Neural progenitor cell (in vitro differentiated cells): ENCODE measurements around the gene TIGD3. TPM values are rescaled to one million over a fixed set of nuclear protein-coding genes. Genes with fewer than 3 reads are reported as not detected.
A peak's percentile ranks its signal among the peaks of the same experiment; 100 is the strongest.

Experiments
- DNase-seq: peaks from one replicate; pipeline ENCODE4 v3.0.0-alpha.2; 2016; ENCODE audit warnings: low spot score
- H2AFZ ChIP-seq: fragments of 200-600 bp; sonication (generic); replicated peaks from 2 replicates; pipeline ENCODE4 v1.6.1; 2016; ENCODE audit warnings: antibody characterized with exemption
- H3F3A ChIP-seq: fragments of 200-600 bp; sonication (generic); 2 replicates; pipeline ENCODE4 v1.6.1; 2016; ENCODE audit warnings: antibody characterized with exemption, low read depth
- H3K27ac ChIP-seq: fragments of 200-600 bp; sonication (generic); 2 replicates; pipeline ENCODE4 v1.5.1; 2016; ENCODE audit warnings: mild to moderate bottlenecking
- H3K27me3 ChIP-seq: fragments of 200-600 bp; sonication (generic); 2 replicates; pipeline ENCODE4 v1.6.1; 2016; ENCODE audit warnings: mild to moderate bottlenecking, moderate library complexity
- H3K36me3 ChIP-seq: fragments of 200-600 bp; sonication (generic); 2 replicates; pipeline ENCODE4 v1.5.1; 2016
- H3K4me1 ChIP-seq: fragments of 200-600 bp; sonication (generic); 2 replicates; pipeline ENCODE4 v1.6.1; 2016; ENCODE audit warnings: mixed run types
- H3K4me2 ChIP-seq: fragments of 200-600 bp; sonication (generic); 2 replicates; pipeline ENCODE4 v1.6.1; 2016
- H3K4me3 ChIP-seq: fragments of 200-600 bp; sonication (generic); 2 replicates; pipeline ENCODE4 v1.5.1; 2016
- H3K79me2 ChIP-seq: fragments of 200-600 bp; sonication (generic); 2 replicates; pipeline ENCODE4 v1.6.1; 2016; ENCODE audit warnings: low read depth
- H3K9ac ChIP-seq: fragments of 200-600 bp; sonication (generic); 2 replicates; pipeline ENCODE4 v1.6.1; 2016
- H3K9me3 ChIP-seq: fragments of 200-600 bp; sonication (generic); 2 replicates; pipeline ENCODE4 v1.5.1; 2016; ENCODE audit warnings: low read depth
- H4K20me1 ChIP-seq: fragments of 200-600 bp; sonication (generic); 2 replicates; pipeline ENCODE4 v1.6.1; 2016; ENCODE audit warnings: low read depth
- H3K27ac Mint-ChIP-seq: 3 replicates; pipeline ENCODE4 v1.8.0; 2021; ENCODE audit warnings: mixed read lengths
- H3K27me3 Mint-ChIP-seq: 2 replicates; pipeline ENCODE4 v1.8.0; 2022; ENCODE audit warnings: low read depth, mild to moderate bottlenecking, inconsistent platforms, moderate library complexity, mixed read lengths; ENCODE audit not compliant: insufficient read depth
- H3K36me3 Mint-ChIP-seq: 3 replicates; pipeline ENCODE4 v1.8.0; 2021; ENCODE audit warnings: mixed read lengths
- H3K4me1 Mint-ChIP-seq: 3 replicates; pipeline ENCODE4 v1.8.0; 2021; ENCODE audit warnings: mixed read lengths
- H3K4me3 Mint-ChIP-seq: 3 replicates; pipeline ENCODE4 v1.8.0; 2021; ENCODE audit warnings: mild to moderate bottlenecking, moderate library complexity, mixed read lengths
- H3K9me3 Mint-ChIP-seq: 3 replicates; pipeline ENCODE4 v1.8.0; 2020; ENCODE audit warnings: mixed read lengths
- EZH2 ChIP-seq: fragments of 200-600 bp; sonication (generic); IDR thresholded peaks from 2 replicates; pipeline ENCODE4 v1.6.1; 2017; ENCODE audit warnings: antibody characterized with exemption, mild to moderate bottlenecking, moderate library complexity
- EZH2phosphoT487 ChIP-seq: fragments of 200-600 bp; sonication (generic); IDR thresholded peaks from 2 replicates; pipeline ENCODE4 v1.6.1; 2017; ENCODE audit warnings: antibody characterized with exemption
- total RNA-seq: library from RNA; depleted of rRNA; stranded (reverse); fragments of >200 nt; gene quantifications from 2 replicates; pipeline ENCODE4 v1.2.3, GENCODE V29; 2015; ENCODE audit warnings: low replicate concordance
- TF ChIP-seq, protein P1 (sequence below): fragments of 200-600 bp; sonication (generic); IDR thresholded peaks from 2 replicates; pipeline ENCODE4 v1.5.1; 2017; ENCODE audit warnings: antibody characterized with exemption, mild to moderate bottlenecking

The TIGD3 gene
- total RNA-seq, 1 donor from 2014 or later: 2.5 TPM

DNA sequence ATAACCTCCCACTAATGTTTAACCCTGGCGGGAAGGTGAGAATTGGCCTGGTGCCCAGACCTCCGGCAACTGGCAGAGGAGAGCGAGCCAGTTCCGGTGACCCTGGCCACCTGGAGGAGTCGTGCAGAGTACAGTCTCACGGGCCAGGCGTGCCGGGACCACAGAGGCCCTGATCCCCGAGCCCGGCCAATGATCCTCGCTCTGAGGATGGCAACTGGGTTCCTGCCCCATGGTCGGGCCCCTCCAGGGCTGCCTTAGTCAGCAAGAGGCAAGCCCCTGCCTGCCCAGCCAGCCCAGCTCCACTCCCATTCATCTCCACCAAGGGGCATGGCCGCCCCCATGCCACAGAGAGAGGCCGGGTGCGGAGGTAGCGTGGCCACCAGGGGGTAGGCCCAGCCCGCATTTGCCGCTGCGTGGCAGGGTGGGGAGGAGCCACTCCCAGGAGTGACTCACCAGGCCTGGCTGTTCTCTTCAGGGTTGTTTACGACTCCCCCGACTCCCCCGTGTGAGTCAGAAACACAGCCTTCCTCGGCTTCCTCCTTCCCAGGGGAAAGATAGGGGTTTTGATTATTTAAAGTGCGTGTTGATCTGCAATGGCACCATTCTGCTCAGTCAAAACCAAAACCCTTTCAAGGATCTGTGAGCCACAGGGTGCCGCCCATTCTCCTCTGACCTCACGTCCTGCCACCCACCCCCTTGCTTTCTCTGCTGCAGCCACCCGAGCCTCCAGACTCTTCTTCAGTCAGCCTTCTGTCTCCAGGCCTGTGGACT, 27.7 kb downstream of the TIGD3 start, which contains the start of gene SLC25A45:
TSS of gene SLC25A45 (minus strand) at position 614 of the 771 bp plus-strand sequence. CDS start 695 bp downstream, outside the sequence.
- H3F3A ChIP-seq: peaks cover 10% of the 10 kb centered on the region
- Mint-ChIP-seq H3K9me3 (no peaks in the 10 kb centered on the region), H3K27ac (peak within 1 kb of the TSS; percentile 81), H3K4me1 (peaks cover 25% of the 10 kb centered on the region), H3K4me3 (peak within 1 kb of the TSS; percentile 36), H3K36me3 (no peaks in the 10 kb centered on the region), H3K27me3 (peaks cover 13% of the 10 kb centered on the region)
- H3K9me3 ChIP-seq: no peaks in the 10 kb centered on the region
- no peak within 1 kb of the TSS for H3K27ac ChIP-seq
- H3K79me2 ChIP-seq: peaks cover 6% of the 10 kb centered on the region
- no peaks in the 10 kb centered on the region for H3K27me3 ChIP-seq
- no peak within 1 kb of the TSS for H3K4me3 ChIP-seq
- H2AFZ ChIP-seq: peak within 1 kb of the TSS; percentile 69
- H3K4me1 ChIP-seq: peaks cover 10% of the 10 kb centered on the region
- no peaks in the 10 kb centered on the region for H3K36me3 ChIP-seq
- DNase-seq: peak; percentile 64
- H3K9ac ChIP-seq: no peak within 1 kb of the TSS
- H3K4me2 ChIP-seq: peak within 1 kb of the TSS; percentile 21
- H4K20me1 ChIP-seq: no peaks in the 10 kb centered on the region
- TF ChIP-seq EZH2: no peak
- TF ChIP-seq, protein P1, sequence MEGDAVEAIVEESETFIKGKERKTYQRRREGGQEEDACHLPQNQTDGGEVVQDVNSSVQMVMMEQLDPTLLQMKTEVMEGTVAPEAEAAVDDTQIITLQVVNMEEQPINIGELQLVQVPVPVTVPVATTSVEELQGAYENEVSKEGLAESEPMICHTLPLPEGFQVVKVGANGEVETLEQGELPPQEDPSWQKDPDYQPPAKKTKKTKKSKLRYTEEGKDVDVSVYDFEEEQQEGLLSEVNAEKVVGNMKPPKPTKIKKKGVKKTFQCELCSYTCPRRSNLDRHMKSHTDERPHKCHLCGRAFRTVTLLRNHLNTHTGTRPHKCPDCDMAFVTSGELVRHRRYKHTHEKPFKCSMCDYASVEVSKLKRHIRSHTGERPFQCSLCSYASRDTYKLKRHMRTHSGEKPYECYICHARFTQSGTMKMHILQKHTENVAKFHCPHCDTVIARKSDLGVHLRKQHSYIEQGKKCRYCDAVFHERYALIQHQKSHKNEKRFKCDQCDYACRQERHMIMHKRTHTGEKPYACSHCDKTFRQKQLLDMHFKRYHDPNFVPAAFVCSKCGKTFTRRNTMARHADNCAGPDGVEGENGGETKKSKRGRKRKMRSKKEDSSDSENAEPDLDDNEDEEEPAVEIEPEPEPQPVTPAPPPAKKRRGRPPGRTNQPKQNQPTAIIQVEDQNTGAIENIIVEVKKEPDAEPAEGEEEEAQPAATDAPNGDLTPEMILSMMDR: peak; percentile 38

DNA sequence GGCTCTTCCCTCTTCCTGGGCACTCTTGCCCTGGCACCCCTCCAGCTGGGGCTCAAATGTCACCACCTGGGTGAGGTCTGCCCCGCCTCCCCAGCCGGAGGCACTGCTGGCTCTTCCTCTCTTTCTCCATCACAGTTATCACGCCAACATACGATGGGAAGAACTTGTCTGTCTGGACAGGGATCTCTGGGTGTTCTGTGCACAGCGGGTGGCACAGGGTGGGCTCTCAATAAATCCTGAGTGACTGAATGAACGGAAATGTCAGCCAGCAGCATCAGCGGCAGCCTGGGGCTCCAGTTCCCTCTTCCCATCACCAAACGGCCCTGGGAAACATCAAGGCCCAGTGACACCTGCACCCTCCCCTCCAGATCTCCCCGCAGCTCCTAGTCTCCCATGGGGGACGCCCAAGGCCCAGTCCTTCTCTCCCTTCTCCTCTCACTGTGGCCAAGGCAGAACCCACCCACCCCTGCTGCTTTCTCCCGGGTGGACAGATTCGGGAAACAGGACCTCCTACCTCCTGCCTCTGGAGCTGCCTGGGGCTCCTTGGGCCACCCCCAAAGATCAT, 28.3 kb downstream of the TIGD3 start:
- Mint-ChIP-seq H3K36me3 (no peaks in the 10 kb centered on the region), H3K9me3 (no peaks in the 10 kb centered on the region), H3K27ac (peak overlapping the region; percentile 81), H3K4me1 (peaks cover 25% of the 10 kb centered on the region), H3K4me3 (peak overlapping the region; percentile 36), H3K27me3 (peaks cover 11% of the 10 kb centered on the region)
- DNase-seq: no peak
- Histone ChIP-seq H3K27me3 (no peaks in the 10 kb centered on the region), H3K4me2 (peak overlapping the region; percentile 21), H3K4me3 (no peak overlapping the region), H3K4me1 (peaks cover 10% of the 10 kb centered on the region), H3F3A (peaks cover 10% of the 10 kb centered on the region), H2AFZ (peak overlapping the region; percentile 69), H4K20me1 (no peaks in the 10 kb centered on the region), H3K36me3 (no peaks in the 10 kb centered on the region), H3K9ac (no peak overlapping the region), H3K9me3 (no peaks in the 10 kb centered on the region), H3K27ac (no peak overlapping the region), H3K79me2 (peaks cover 8% of the 10 kb centered on the region)
- TF ChIP-seq, protein P1: no peak
- TF ChIP-seq EZH2phosphoT487 (no peak), EZH2 (no peak)

DNA sequence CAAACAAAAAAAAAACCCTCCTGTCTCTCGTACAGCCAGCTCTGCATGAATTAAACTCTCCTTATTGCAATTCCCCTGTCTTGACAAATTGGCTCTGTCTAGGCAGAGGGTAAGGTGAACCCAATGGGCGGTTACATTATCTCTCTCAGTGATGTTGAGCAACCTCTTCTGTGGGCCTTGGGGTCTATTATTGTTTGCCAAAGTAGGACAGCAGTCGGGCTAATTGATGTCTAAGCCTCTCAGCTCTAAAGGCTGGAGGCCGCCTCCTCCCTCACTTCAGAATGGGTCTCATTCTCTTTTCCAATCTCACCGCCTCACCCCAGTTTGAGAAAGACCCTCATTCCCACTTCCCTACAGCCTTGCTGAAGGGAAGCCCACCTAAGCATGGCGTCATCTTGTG, 29.2 kb downstream of the TIGD3 start:
- H3K4me2 ChIP-seq: no peak overlapping the region
- Mint-ChIP-seq H3K27me3 (peaks cover 11% of the 10 kb centered on the region), H3K27ac (peak overlapping the region; percentile 90), H3K9me3 (no peaks in the 10 kb centered on the region), H3K4me1 (peaks cover 32% of the 10 kb centered on the region), H3K36me3 (no peaks in the 10 kb centered on the region), H3K4me3 (peak overlapping the region; percentile 7)
- no peak overlapping the region for H2AFZ ChIP-seq
- H3K4me3 ChIP-seq: no peak overlapping the region
- DNase-seq: no peak
- H3F3A ChIP-seq: peaks cover 10% of the 10 kb centered on the region
- no peaks in the 10 kb centered on the region for H3K9me3 ChIP-seq
- H4K20me1 ChIP-seq: no peaks in the 10 kb centered on the region
- no peak overlapping the region for H3K9ac ChIP-seq
- H3K4me1 ChIP-seq: peaks cover 10% of the 10 kb centered on the region
- no peak overlapping the region for H3K27ac ChIP-seq
- H3K27me3 ChIP-seq: no peaks in the 10 kb centered on the region
- no peaks in the 10 kb centered on the region for H3K36me3 ChIP-seq
- H3K79me2 ChIP-seq: peaks cover 8% of the 10 kb centered on the region
- TF ChIP-seq, protein P1: no peak
- TF ChIP-seq EZH2phosphoT487 (no peak), EZH2 (no peak)
